Measurements from ENCODE around the gene SYT13. TPM values are rescaled to one million over a fixed set of nuclear protein-coding genes. Genes with fewer than 3 reads are reported as not detected.

The SYT13 gene
- total and polyA plus RNA-seq, 2 of the 4 experiments (the other 2 are of a cell fraction) = not detected

- H2BK15ac ChIP-seq (ENCODE audit: low read depth, low read length) = no peak overlapping the region
- no peak overlapping the region for H3K18ac ChIP-seq (ENCODE audit: low read depth, low read length)
- no peak overlapping the region for H4K91ac ChIP-seq (ENCODE audit: insufficient read depth, low read depth, low read length)
- peaks cover 2% of the 10 kb centered on the region; the same call in 1 of the 2 replicates for H3K27me3 ChIP-seq (ENCODE audit: control insufficient read depth, insufficient read depth, low read length)
- H4K5ac ChIP-seq (ENCODE audit: low read depth, low read length) = no peak overlapping the region
- TF ChIP-seq FOS (IDR thresholded peaks at IDR 0.05; ENCODE audit: low read depth, low read length) = no peak
- TF ChIP-seq MAZ (IDR thresholded peaks at IDR 0.05; ENCODE audit: borderline replicate concordance, low read depth, low read length) = no peak
- TF ChIP-seq RAD21 (IDR thresholded peaks at IDR 0.05; ENCODE audit: low read length) = no peak
- TF ChIP-seq USF2 (IDR thresholded peaks at IDR 0.05; ENCODE audit: low read depth, low read length) = no peak
- no peak for TF ChIP-seq NFE2L2 (IDR thresholded peaks at IDR 0.05; ENCODE audit: low read depth, low read length)
- TF ChIP-seq RFX5 (IDR thresholded peaks at IDR 0.05; ENCODE audit: low read depth, low read length) = no peak
- TF ChIP-seq CEBPB (IDR thresholded peaks at IDR 0.05; ENCODE audit: low read depth, low read length) = no peak
- no peak for TF ChIP-seq RCOR1 (IDR thresholded peaks at IDR 0.05; ENCODE audit: insufficient replicate concordance, low read length)
- TF ChIP-seq POLR2A (IDR thresholded peaks at IDR 0.05; ENCODE audit: low read depth, low read length) = no peak
- TF ChIP-seq MXI1 (IDR thresholded peaks at IDR 0.05; ENCODE audit: borderline replicate concordance, low read depth, low read length) = no peak
- no peak for TF ChIP-seq BHLHE40 (IDR thresholded peaks at IDR 0.05; ENCODE audit: low read depth, low read length)
- TF ChIP-seq MAFK (IDR thresholded peaks at IDR 0.05; ENCODE audit: low read depth, low read length) = no peak
- no peak for TF ChIP-seq CTCF (conservative IDR thresholded peaks at IDR 0.05; ENCODE audit: low read depth, low read length)
- TF ChIP-seq SMC3 (IDR thresholded peaks at IDR 0.05; ENCODE audit: low read depth, low read length) = no peak
- TF ChIP-seq CHD1 (IDR thresholded peaks at IDR 0.05; ENCODE audit: low read depth, low read length) = no peak
- TF ChIP-seq ELK1 (IDR thresholded peaks at IDR 0.05; ENCODE audit: borderline replicate concordance, low read depth, low read length) = no peak
- H2BK120ac ChIP-seq (ENCODE audit: low read depth, low read length) = no peak overlapping the region
- no peak overlapping the region for H4K8ac ChIP-seq (ENCODE audit: low read depth in 2 of 2, low read length in 2 of 2)
- H3K4me1 ChIP-seq (ENCODE audit: control insufficient read depth, insufficient read depth, low read length) = 0 out of 2 replicates have a peak, but pooled peaks cover 1% of the 10 kb centered on the region
- H3K79me1 ChIP-seq (ENCODE audit: low read depth in 1 of 2, low read length in 2 of 2) = no peaks in the 10 kb centered on the region
- BruUV-seq (replicated peaks) = no TSS peak
- no peaks in the 10 kb centered on the region for H3K9me1 ChIP-seq (ENCODE audit: insufficient read depth, low read length)
- H3K4ac ChIP-seq (ENCODE audit: low read depth, low read length) = no peak overlapping the region
- no peak overlapping the region for H3K14ac ChIP-seq (replicated peaks; ENCODE audit: low read depth, low read length)
- intact Hi-C loops (cut with micrococcal nuclease) (no loop called here), dilution Hi-C loops (cut with HindIII; ENCODE audit: low sequenced_read_pairs, unreplicated experiment) (no loop called here), in situ Hi-C loops (cut with MboI; ENCODE audit: low sequenced_read_pairs) (no loop called here)
- H3K36me3 ChIP-seq (ENCODE audit: control insufficient read depth, insufficient read depth, low read length) = no peaks in the 10 kb centered on the region
- no peak overlapping the region for H3K4me2 ChIP-seq (ENCODE audit: low read depth, low read length)
- H2AK5ac ChIP-seq (ENCODE audit: low read depth, low read length) = no peak overlapping the region
- no peak overlapping the region for H3K4me3 ChIP-seq (ENCODE audit: insufficient read depth, low read depth, low read length)
- H2AFZ ChIP-seq (replicated peaks; ENCODE audit: low read length, poor library complexity) = peak overlapping the region; percentile 17
- POLR2A ChIA-PET (ENCODE audit: unreplicated experiment) = no interaction called here
- WGBS, 2 experiments (ENCODE audit: extremely low coverage in 2 of 2, insufficient read length in 1 of 2) = no CpG with 5 or more reads among the region's 3 CpGs
- no peak for ATAC-seq (ENCODE audit: low read depth)
- no peak overlapping the region for H3K23ac ChIP-seq (ENCODE audit: low read depth, low read length)
- no peaks in the 10 kb centered on the region; the same call in 1 of the 2 replicates for H3K9me3 ChIP-seq (ENCODE audit: control insufficient read depth, insufficient read depth, low read length)
- DNase-seq = no peak
- no peaks in the 10 kb centered on the region for H4K20me1 ChIP-seq (ENCODE audit: insufficient read depth, low read length)
- no peak overlapping the region for H2BK5ac ChIP-seq (ENCODE audit: low read depth, low read length, poor library complexity, severe bottlenecking)
- CTCF ChIA-PET = interaction anchor here (0.6 kb wide), 1 partner anchor 17 kb away, joined by 3 read pairs; no protein-coding TSS in a partner anchor
- no peak overlapping the region for H2BK20ac ChIP-seq (ENCODE audit: low read depth, low read length)
- no peak overlapping the region for H3K56ac ChIP-seq (ENCODE audit: extremely low read depth, insufficient read depth, low read length)
- no peak overlapping the region for H2AK9ac ChIP-seq (replicated peaks; ENCODE audit: low read depth, low read length, poor library complexity)
- H3K9ac ChIP-seq (ENCODE audit: low read depth, low read length) = no peak overlapping the region
- H3K27ac ChIP-seq (ENCODE audit: insufficient read depth, low read length) = no peak overlapping the region
Observed at GRCh38 chr11:45259592-45259991, 26.5 kb downstream of the SYT13 start.
